HG03097 (cell line): Measurements from ENCODE around the gene HMGXB3.

Source experiments
- ATAC-seq: cut with Tn5 transposase; IDR thresholded peaks from one replicate; pipeline ENCODE4 v1.9.1; 2021; ENCODE audit not compliant: unreplicated experiment, low FRiP score

The HMGXB3 gene

DNA sequence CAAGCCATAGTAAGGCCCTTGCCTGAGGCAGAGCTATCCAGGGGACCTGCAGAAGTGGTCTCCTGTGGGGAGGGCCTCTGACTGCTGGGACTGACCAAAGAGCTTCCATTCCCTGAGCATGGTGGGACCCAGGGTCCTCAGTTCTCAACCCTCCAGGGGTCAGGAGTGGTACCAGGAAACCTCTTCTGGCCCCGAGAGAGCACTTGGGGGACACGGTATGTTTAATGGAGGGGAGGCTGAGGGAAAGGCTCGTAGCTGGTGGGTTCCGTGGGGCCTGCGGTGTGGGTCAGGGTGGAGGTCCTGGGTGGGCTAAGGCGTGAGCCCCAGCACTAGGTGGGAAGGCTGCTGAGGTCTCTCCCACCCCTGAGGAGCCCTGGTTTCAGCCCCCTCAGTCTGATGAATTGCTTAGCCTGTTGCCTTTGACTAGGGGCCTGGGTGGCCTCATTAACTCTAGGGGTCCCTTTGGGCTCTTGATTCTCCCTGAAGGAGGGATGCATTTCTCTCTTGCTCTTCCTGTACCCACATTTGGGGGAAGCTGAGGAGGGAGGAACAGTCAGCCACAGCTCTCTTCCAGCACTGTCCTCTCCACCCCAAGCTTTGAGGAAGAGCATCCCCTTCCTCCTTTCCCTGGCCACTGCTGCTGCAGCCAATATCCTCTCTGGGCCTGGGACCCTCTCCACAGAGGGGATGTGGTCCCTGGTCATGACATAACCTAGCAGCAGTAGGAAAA is 51.9 kb downstream of the HMGXB3 start:
- ATAC-seq: no peak

- no peak for ATAC-seq
Observed at GRCh38 chr5:150052956-150053712, 52.6 kb downstream of the HMGXB3 start.

DNA sequence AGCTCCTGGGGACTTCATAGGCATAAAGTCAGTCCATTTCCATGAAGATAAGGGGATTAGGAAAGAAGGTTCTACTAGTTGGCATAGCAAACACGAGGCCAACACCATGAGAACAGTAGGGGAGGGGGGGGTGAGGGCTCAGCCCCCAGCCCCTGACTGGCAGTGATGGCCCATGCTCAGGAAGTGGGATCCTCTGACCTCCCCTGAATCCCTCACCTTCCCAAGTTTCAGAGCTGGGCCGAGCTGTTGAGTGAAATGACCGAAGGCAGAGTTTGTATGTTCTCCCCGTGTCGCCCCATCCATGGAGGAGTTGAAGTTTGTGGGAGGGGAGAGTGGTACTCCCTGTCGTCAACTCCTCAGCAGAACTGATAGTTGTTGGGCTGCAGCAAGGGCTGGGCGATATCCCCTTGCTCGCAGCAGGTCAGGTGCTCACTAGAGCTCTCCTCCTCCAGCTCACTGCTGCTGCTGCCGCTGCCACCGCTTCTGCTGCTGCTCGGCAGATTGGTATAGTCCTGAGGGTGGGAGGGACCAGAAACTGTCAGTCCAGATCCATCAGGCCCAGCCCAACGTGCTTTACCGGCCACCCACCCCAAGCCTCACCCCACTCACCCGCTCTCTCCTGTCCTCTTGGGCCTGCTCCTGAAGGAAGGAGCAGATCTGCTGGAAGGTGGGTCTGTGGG is 53.3 kb downstream of the HMGXB3 start:
- no peak for ATAC-seq

GRCh38 chr5:150054569-150054968 is 54.0 kb downstream of the HMGXB3 start:
- no peak for ATAC-seq

GRCh38 chr5:150055326-150056074 is 55.0 kb downstream of the HMGXB3 start:
- no peak for ATAC-seq

DNA sequence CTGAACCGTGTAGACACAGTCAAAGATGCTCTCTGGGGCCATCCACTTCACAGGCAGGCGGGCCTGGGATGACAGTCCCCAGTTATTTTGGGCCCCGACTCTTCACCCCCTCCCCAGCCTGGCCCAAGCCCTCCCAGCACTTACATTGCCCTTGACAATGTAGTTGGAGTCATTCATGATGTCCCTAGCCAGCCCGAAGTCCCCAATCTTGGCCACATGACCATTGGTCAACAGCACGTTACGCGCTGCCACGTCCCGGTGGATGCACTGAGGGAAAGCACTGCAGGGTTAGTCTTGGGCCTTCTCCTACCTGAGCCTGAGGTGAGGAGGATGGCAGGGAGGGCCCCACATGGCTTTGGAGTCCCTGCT is 55.5 kb downstream of the HMGXB3 start:
- no peak for ATAC-seq

DNA sequence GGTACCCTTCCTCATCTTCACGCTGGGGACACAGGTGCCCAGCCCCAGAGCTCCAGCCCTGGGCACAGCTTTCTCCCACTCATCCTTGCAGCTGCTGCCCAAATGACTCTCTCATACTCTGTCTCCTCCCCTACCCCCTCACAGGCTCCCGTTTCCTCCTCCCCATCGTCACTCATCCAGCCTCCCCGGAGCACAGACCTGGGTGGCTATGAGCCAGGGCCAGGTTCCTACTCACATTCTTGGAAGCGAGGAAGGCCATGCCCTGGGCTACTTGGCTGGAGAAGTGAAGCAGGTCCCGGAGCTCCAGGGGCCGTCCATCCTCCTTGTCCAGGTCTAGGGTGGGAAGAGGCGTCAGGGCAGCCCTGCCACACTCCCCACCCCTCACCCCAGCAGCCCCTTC is 56.5 kb downstream of the HMGXB3 start:
- ATAC-seq: no peak

- ATAC-seq: no peak
Observed at GRCh38 chr5:150057511-150057910, 57.0 kb downstream of the HMGXB3 start.

- no peak for ATAC-seq
Observed at GRCh38 chr5:150057996-150058395, 57.5 kb downstream of the HMGXB3 start.

- no peak for ATAC-seq
Observed at GRCh38 chr5:150058480-150059126, 58.1 kb downstream of the HMGXB3 start.

- ATAC-seq: no peak
Observed at GRCh38 chr5:150059623-150060022, 59.1 kb downstream of the HMGXB3 start.

- no peak for ATAC-seq
Observed at GRCh38 chr5:150060471-150060870, 59.9 kb downstream of the HMGXB3 start.

DNA sequence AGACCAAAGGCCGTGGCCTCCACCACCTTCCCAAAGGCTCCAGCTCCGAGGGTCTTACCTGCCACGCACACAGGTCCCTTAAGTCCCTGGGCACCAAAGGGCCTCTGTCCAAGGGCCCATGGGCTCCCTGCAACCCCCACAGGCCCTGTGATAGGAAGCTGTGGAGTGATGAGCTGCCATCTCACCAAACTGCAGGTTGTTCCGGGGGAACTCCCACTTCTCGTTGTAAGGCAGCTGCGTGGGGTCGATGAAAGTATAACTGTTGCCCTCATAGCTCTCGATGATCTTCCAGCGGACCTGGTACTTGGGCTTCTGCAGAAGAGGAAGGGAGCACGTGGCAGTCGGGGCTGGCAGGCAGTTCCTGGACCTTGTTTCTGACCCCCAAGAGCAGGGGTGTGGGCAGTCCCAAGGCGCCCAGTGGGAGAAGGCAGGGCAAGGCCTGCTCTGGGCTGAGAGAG is 61.0 kb downstream of the HMGXB3 start:
- ATAC-seq: no peak

DNA sequence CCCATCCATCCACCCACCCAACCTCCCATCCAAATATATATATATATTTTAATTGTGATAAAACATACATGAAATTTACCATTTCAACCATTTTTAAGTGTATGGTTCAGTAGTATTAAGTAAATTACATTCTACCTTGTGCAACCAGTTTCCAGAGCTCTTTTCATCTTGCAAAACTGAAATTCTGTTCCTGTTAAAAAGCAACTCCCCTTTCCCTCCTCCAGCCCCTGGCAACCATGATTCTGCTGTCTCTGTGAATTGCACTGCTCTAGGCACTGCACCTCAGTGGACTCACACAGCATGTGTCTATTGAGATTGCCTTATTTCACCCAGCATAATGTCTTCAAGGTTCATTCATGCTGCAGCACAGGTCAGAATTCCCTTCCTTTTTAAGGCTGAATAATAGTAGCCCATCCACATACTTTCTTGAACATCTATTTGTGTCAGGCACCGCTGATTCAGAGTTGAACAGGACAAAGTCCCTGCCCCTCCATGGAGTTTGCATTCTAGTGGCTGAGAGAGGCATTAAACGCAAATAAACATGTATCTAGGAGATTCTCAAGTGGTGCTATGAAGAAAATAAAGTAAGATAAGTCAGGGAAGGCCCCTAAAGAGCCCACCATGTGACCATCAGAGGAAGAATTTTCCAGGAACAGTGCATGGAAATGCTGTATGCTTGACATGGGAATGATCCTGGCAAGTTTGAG is 61.8 kb downstream of the HMGXB3 start:
- ATAC-seq: no peak

DNA sequence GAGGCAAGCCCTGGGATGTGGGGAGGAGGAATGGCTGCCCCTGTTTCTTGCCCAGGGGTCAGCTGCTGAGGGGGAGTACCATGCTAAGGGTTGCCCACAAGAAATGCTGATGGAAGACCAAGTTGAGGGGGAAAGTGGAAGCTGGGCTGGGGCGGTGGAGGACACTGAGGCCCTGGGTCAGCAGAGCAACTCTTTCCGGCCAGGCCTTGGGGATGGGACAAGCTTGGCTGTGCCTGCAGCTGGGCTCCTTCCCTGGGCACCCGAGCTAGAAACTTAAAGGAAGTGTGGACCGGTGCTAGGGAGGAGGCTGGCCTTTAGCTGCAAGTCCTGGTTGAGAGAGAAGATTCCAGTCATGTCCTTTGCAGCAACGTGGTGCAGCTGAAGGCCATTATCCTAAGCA is 63.1 kb downstream of the HMGXB3 start:
- no peak for ATAC-seq

- no peak for ATAC-seq
Observed at GRCh38 chr5:150064681-150065220, 64.2 kb downstream of the HMGXB3 start.

DNA sequence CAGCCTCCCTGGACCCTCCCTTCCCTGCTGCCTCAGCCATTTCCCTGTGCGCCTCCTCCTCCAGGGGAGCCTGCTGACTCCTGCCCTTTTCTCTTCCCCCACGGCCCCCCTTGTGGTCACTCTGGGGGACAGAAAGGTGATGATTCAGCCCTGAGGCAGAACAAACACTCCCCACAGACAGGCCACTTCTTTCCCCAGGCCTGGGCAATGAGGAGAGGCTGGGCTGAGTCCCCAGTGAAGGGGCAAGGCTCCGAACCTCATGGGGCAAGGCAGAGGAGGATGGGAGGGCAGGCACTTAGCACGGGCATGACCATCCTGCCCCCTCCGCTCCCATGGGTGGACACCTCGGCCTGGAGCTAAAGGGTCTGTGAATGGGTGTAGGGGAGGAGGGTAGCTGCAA is 64.8 kb downstream of the HMGXB3 start:
- no peak for ATAC-seq

GRCh38 chr5:150065886-150066285 is 65.3 kb downstream of the HMGXB3 start:
- no peak for ATAC-seq

- ATAC-seq: no peak
Observed at GRCh38 chr5:150066436-150066835, 65.9 kb downstream of the HMGXB3 start.
